HG02938 (cell line): ENCODE results near the gene PDE4B.
A peak's percentile ranks its signal among the peaks of the same experiment; 100 is the strongest.
"Not testable (repeated sequence)": the region's sequence is repeated elsewhere in the genome, so short reads cannot be mapped to it uniquely, and the experiment has no call there.

ENCODE experiments used
- ATAC-seq: cut with Tn5 transposase; IDR thresholded peaks from one replicate; pipeline ENCODE4 v1.9.1; 2021; ENCODE audit warnings: mild to moderate bottlenecking, moderate library complexity; ENCODE audit not compliant: unreplicated experiment

PDE4B gene

GRCh38 chr1:66401244-66401643, 608.5 kb downstream of the PDE4B start:
- no peak for ATAC-seq

- peak; percentile 79 for ATAC-seq
These were observed 609.5 kb downstream of the PDE4B start for GRCh38 chr1:66402194-66402593.

GRCh38 chr1:66403007-66403731, 610.5 kb downstream of the PDE4B start:
- ATAC-seq: no peak

- no peak for ATAC-seq
These were observed 612.4 kb downstream of the PDE4B start for GRCh38 chr1:66405061-66405460.

DNA sequence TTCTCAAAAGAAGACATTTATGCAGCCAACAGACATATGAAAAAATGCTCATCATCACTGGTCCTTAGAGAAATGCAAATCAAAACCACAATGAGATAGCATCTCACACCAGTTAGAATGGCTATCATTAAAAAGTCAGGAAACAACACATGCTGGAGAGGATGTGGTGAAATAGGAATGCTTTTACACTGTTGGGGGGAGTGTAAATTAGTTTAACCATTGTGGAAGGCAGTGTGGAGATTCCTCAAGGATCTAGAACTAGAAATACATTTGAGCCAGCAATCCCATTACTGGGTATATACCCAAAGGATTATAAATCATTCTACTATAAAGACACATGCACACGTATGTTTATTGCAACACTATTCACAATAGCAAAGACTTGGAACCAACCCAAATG, 618.8 kb downstream of the PDE4B start:
- not testable (repeated sequence) for ATAC-seq

DNA sequence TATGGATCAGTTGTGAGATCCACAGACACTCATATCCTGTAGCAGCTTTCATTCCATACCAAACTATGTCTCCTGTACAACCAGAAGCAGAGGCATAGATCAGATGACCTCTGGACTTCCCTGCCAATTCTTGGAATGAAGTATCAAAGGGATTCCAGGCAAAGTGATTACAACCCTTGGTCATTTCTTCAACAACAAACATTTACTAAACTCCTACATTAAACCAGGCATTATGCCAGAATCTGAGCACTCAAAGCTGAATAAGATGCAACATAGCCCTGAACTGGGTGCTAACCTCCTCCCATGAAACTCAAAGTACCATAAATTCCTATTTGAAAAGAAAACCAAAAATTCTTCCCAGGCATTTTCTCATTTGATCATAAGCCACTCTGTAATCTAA, 620.0 kb downstream of the PDE4B start:
- no peak for ATAC-seq

DNA sequence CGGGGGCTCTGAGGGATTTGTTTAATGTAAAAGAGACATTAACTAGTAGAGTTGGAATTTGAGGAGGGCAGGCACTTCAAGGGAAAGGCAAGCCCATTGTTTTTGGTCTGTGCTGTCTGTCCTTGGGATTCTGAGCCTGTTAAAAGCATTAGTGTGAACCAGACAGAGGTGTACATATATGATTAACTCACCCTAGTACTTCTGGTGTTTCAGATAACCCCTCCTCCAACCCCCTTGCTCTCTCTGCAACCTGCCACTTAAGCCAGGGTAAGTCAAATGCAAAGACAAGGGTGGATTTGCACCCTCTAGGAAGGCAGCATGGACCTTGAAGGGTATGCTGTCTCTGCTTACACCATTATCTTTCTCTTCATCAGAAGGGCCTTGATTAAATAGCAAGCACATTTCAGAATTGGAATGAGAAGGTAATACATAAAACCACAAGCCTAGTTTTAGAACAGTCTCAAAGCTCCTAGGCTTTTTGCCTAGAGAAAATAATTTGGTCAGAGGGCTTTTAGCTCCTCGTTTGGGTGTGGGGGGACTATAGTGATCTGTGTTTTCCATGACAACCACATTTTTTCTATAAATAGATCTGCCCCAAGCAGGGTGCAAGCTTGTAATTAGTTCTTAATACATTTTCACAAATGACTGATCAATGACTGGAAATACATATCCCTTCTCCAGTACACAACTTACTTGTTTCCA, 620.6 kb downstream of the PDE4B start:
- ATAC-seq: peak; percentile 88

DNA sequence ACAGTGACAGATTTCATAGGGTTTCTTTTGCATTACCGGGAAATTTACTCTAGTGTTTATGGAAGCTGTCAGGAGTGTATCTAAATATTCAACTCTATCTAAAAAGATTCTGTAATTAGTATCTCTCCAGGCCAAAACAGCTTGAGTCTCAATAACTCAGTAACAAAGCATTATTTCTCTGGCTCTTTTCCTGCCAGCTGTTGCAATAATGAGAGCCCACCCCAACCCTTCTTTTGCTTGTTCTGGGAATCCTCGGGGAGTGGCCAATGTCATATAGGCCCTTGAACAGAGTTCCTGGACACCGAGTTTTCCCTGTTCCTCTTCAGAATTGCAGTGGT, 621.1 kb downstream of the PDE4B start:
- ATAC-seq: no peak

DNA sequence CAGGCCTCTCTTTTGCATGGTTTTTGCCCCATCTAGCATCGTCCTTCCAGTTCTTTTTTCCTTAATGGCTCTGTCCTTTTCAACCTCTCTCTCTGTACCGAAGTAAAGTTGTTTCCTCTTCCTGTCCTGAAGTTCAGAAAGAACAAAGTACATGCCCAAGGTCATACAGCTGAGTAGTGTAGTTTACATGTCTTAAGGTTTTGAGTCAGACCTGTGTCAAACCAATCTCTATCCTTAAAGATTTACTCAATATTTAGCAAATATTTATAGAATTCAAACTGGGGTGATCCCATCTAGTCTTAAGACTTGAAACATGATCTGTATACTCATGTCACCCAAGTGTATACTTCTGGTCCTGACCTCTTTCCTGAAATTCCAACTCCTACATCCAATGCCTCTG, 622.6 kb downstream of the PDE4B start:
- no peak for ATAC-seq

DNA sequence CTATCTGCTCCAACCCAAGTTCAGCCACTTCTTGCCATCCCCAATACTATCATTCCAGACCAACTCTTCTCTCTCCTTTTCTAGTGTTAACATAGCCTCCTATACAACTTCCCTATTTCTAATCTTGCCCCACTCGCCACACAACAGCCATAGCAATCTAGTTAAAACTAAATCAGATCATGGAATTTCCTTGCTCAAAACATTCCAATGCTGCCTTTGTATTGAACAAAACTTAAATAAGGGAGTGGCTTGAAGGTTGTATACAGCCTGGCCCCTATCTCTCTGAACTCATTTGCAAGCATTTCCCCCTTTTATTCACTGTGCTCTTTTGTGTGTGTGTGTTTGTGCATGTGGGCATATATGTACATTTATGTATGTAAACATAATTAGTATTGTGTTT, 623.2 kb downstream of the PDE4B start:
- ATAC-seq: no peak

- no peak for ATAC-seq
These were observed 623.6 kb downstream of the PDE4B start for GRCh38 chr1:66416295-66416694.

DNA sequence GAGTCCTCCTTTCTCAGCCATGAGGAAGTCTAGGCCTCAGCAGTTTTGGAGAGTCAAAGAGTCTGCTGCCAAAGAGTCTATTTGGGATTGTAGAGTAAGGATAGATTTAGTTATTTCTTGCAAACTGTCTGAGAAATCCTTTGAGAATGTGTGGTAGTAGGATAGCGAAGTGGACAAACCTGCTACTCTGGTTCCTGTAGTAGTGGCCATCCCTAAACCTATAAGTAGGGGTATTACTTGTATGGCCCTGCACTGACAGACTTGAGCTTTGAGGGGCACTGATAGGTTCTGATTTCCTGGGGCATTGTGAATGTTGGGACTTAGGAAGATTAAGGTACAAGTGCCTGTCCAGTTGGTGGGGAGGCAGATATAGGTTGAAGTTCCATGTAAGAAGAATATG, 625.3 kb downstream of the PDE4B start:
- no peak for ATAC-seq

DNA sequence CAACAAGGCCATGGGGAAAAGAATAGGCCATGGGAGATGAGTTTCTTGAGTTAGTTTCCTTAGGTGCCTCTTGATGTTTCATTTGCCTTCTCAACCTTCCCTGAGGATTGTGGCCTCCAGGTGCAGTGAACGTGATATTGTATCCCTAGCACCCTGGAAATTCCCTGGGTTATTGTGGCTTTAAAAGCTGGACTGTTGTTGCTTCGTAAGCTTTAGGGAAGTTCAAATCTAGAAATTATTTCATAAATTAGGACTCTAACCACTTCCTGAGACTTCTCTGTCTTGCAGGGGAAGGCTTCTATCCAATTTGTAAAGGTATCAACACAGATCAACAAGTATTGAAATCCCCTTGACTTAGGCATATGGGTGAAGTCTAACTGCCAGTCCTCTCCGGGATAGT, 627.5 kb downstream of the PDE4B start:
- not testable (repeated sequence) for ATAC-seq

DNA sequence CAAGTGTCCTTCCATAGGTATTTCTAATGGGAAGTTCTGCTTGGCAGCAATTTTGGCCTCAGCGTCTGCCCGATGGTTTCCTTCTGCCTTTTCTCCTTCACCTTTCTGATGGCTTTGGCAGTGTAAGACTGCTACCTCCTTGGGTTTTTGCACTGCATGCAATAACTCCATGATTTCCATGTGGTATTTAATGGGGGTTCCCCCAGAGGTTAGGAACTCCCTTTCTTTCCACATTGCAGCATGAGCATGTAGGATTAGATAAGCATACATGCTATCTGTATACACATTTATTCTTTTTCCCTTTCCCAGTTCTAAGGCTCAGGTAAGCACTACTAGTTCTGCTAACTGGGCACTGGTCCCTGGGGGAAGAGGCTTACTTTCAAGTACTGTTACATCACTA, 628.2 kb downstream of the PDE4B start:
- not testable (repeated sequence) for ATAC-seq

GRCh38 chr1:66422804-66423203, 630.1 kb downstream of the PDE4B start:
- no peak for ATAC-seq
